ENCODE results near the gene ASPG.

DNA sequence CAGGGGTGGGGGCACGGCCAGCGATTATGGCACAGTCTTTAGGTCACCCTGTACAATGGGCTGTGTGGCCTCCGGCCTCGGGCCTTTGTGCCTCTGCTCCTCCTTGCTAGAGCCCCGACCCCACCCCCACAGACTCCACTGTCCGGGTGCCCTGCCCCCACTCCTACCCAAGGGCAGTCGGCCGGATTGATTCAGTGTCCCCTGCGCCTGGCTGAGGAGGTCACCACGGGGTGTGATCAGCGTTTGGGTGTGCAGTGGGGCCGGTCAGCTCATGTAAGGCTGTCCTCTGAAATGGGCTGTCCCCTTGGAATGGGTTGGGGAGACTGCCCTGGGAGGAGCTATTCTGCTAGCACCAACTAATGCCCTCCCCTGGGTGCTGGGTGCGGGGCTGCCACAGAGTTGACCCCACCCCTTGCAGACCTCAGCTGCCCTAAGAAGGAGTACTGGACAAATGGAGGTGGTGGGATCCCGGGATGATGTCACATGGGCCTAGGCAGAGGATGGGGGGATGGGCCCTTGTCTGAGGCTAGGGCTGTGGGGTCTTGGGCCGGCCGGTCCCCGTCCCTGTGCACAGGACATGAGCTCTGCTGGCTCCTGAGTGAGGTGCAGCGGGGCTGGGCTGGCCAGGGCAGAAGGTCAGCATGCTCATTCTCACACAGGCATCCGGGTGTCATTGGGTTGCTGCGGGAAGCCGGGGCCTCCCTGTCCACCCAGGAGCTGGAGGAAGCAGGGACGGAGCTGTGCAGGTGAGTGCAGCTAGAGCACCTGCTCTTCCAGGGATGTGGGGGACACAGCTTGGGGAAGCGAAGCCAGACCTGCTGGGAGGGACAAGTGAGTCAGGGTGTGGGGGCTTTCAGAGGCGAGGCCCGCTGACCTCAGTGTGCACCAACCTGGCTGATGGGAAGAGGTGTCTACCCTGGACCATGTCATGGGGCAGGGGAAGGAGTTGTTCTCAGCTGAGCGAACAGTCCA lies 23.4 kb downstream of the ASPG start:
- no peak for TF ChIP-seq TAF1 (IDR thresholded peaks at IDR 0.05; ENCODE audit: borderline replicate concordance, low read depth, low read length)
- TF ChIP-seq POLR2A (IDR thresholded peaks at IDR 0.05; ENCODE audit: low read depth, low read length), result no peak
